GM23338 (cell line): Measurements from ENCODE around the gene CTNNBIP1. TPM values are rescaled to one million over a fixed set of nuclear protein-coding genes. Genes with fewer than 3 reads are reported as not detected.

Experiments
- ATAC-seq: fragments of 200-7000 bp; cut with Tn5 transposase; 3 replicates; pipeline ENCODE4 v1.9.1; 2020
- DNase-seq: peaks from one replicate; pipeline ENCODE4 v3.0.0-alpha.2; 2015; ENCODE audit warnings: low spot score
- H2AFZ ChIP-seq: fragments of 200-600 bp; sonication (generic); 2 replicates; pipeline ENCODE4 v1.8.0; 2016; ENCODE audit warnings: antibody characterized with exemption, mild to moderate bottlenecking, moderate library complexity
- H3F3A ChIP-seq: fragments of 200-600 bp; sonication (generic); replicated peaks from 2 replicates; pipeline ENCODE4 v1.8.0; 2017; ENCODE audit warnings: antibody characterized with exemption, mixed run types, low read depth
- H3K27ac ChIP-seq: fragments of 200-600 bp; sonication (generic); 2 replicates; pipeline ENCODE4 v1.6.1; 2016; ENCODE audit warnings: low read depth
- H3K27me3 ChIP-seq: fragments of 200-600 bp; sonication (generic); 2 replicates; pipeline ENCODE4 v1.8.0; 2016; ENCODE audit warnings: mild to moderate bottlenecking, mixed run types, moderate library complexity; ENCODE audit not compliant: insufficient read depth
- H3K36me3 ChIP-seq: fragments of 200-600 bp; sonication (generic); 2 replicates; pipeline ENCODE4 v1.8.0; 2016; ENCODE audit warnings: mild to moderate bottlenecking; ENCODE audit not compliant: insufficient read depth
- H3K4me1 ChIP-seq: fragments of 200-600 bp; sonication (generic); 2 replicates; pipeline ENCODE4 v1.8.0; 2016; ENCODE audit warnings: mild to moderate bottlenecking, moderate library complexity; ENCODE audit not compliant: insufficient read depth
- H3K4me2 ChIP-seq: fragments of 200-600 bp; sonication (generic); 2 replicates; pipeline ENCODE4 v1.7.1; 2017; ENCODE audit warnings: mixed run types
- H3K4me3 ChIP-seq: fragments of 200-600 bp; sonication (generic); 2 replicates; pipeline ENCODE4 v1.6.1; 2016; ENCODE audit warnings: mixed run types
- H3K79me2 ChIP-seq: fragments of 200-600 bp; sonication (generic); replicated peaks from 2 replicates; pipeline ENCODE4 v1.8.0; 2017; ENCODE audit warnings: mild to moderate bottlenecking; ENCODE audit not compliant: insufficient read depth
- H3K9me2 ChIP-seq: fragments of 200-600 bp; sonication (generic); 2 replicates; pipeline ENCODE4 v1.8.0; 2017; ENCODE audit not compliant: insufficient read depth
- H4K20me1 ChIP-seq: fragments of 200-600 bp; sonication (generic); replicated peaks from 2 replicates; pipeline ENCODE4 v1.8.0; 2017; ENCODE audit warnings: mild to moderate bottlenecking; ENCODE audit not compliant: insufficient read depth
- H3K27ac Mint-ChIP-seq: 2 replicates; pipeline ENCODE4 v1.8.0; 2020; ENCODE audit warnings: inconsistent platforms, mild to moderate bottlenecking, moderate library complexity, mixed read lengths
- H3K27me3 Mint-ChIP-seq: 3 replicates; pipeline ENCODE4 v1.8.0; 2022; ENCODE audit warnings: low read depth, mild to moderate bottlenecking, moderate library complexity, mixed read lengths, inconsistent platforms; ENCODE audit not compliant: insufficient read depth, poor library complexity
- H3K36me3 Mint-ChIP-seq: 3 replicates; pipeline ENCODE4 v1.8.0; 2021; ENCODE audit warnings: low read depth, mild to moderate bottlenecking, inconsistent platforms, moderate library complexity, mixed read lengths
- H3K4me1 Mint-ChIP-seq: 3 replicates; pipeline ENCODE4 v1.8.0; 2020; ENCODE audit warnings: mild to moderate bottlenecking, inconsistent platforms, mixed read lengths
- H3K4me3 Mint-ChIP-seq: 3 replicates; pipeline ENCODE4 v1.8.0; 2021; ENCODE audit warnings: moderate library complexity, mild to moderate bottlenecking, inconsistent platforms, mixed read lengths
- H3K9me3 Mint-ChIP-seq: 3 replicates; pipeline ENCODE4 v1.8.0; 2020; ENCODE audit warnings: moderate library complexity, mild to moderate bottlenecking, inconsistent platforms, mixed read lengths
- CREB1 ChIP-seq: fragments of 250-450 bp; sonication (Bioruptor Pico); IDR thresholded peaks from 2 replicates; pipeline ENCODE4 v1.5.0; 2020; ENCODE audit warnings: low read depth, mild to moderate bottlenecking, moderate library complexity
- EZH2 ChIP-seq: fragments of 200-600 bp; sonication (generic); IDR thresholded peaks from one replicate; pipeline ENCODE4 v1.8.0; 2017; ENCODE audit warnings: antibody characterized with exemption, mild to moderate bottlenecking, low read depth; ENCODE audit not compliant: unreplicated experiment
- EZH2phosphoT487 ChIP-seq: fragments of 200-600 bp; sonication (generic); IDR thresholded peaks from one replicate; pipeline ENCODE4 v1.8.1; 2018; ENCODE audit warnings: antibody characterized with exemption; ENCODE audit not compliant: unreplicated experiment
- JUNB ChIP-seq: IDR thresholded peaks from one replicate; pipeline ENCODE4 v1.6.1; 2016; ENCODE audit warnings: antibody characterized with exemption; ENCODE audit not compliant: unreplicated experiment
- NANOG ChIP-seq: IDR thresholded peaks from 2 replicates; pipeline ENCODE4 v1.6.1; 2016; ENCODE audit warnings: antibody characterized with exemption, borderline replicate concordance
- POLR2AphosphoS5 ChIP-seq: IDR thresholded peaks from 2 replicates; pipeline ENCODE4 v1.6.1; 2016; ENCODE audit warnings: antibody characterized with exemption, low read depth
- STAT1 ChIP-seq: IDR thresholded peaks from one replicate; pipeline ENCODE4 v1.6.1; 2016; ENCODE audit warnings: antibody characterized with exemption; ENCODE audit not compliant: unreplicated experiment
- ZNF114 ChIP-seq: fragments of 250-450 bp; sonication (Bioruptor Pico); IDR thresholded peaks from 2 replicates; pipeline ENCODE4 v1.5.0; 2020; ENCODE audit warnings: mild to moderate bottlenecking, moderate library complexity
- ZNF331 ChIP-seq: fragments of 250-450 bp; sonication (Bioruptor Pico); IDR thresholded peaks from 2 replicates; pipeline ENCODE4 v1.5.0; 2020; ENCODE audit warnings: low read depth, mild to moderate bottlenecking, moderate library complexity
- polyA plus RNA-seq: library from polyadenylated mRNA; unstranded; fragments of >200 nt; fragmentation: Nextera tagmentation; extraction: Ambion mirVana; gene quantifications from 2 replicates; pipeline ENCODE4 v1.2.1, GENCODE V29; 2016
- total RNA-seq: library from RNA; depleted of rRNA; stranded (reverse); fragments of >200 nt; shearing (Covaris generic); gene quantifications from 2 replicates; pipeline ENCODE4 v1.2.3, GENCODE V29; 2014
- TF ChIP-seq, protein P1 (sequence below), 2 experiments: fragments of 200-600 bp in 1 of 2; sonication (generic) in 1 of 2; conservative IDR thresholded peaks; 2 replicates each; pipeline versions ENCODE4 v1.5.1 to v1.6.1; 2016 to 2017; ENCODE audit warnings: antibody characterized with exemption in 2 of 2, low read depth in 2 of 2, mild to moderate bottlenecking in 2 of 2, moderate library complexity in 1 of 2
- TF ChIP-seq, protein P2 (sequence below): IDR thresholded peaks from 2 replicates; pipeline ENCODE4 v1.6.1; 2016; ENCODE audit warnings: antibody characterized with exemption
- TF ChIP-seq, protein P3 (sequence below): IDR thresholded peaks from one replicate; pipeline ENCODE4 v1.6.1; 2018; ENCODE audit warnings: antibody characterized with exemption; ENCODE audit not compliant: unreplicated experiment
- TF ChIP-seq, protein P4 (sequence below): fragments of 250-450 bp; sonication (Bioruptor Pico); IDR thresholded peaks from 2 replicates; pipeline ENCODE4 v1.5.0; 2020; ENCODE audit warnings: mild to moderate bottlenecking, moderate library complexity

The CTNNBIP1 gene
- total and polyA plus RNA-seq, 2 experiments from 2014 or later, result 30.3 to 55.1 TPM

DNA sequence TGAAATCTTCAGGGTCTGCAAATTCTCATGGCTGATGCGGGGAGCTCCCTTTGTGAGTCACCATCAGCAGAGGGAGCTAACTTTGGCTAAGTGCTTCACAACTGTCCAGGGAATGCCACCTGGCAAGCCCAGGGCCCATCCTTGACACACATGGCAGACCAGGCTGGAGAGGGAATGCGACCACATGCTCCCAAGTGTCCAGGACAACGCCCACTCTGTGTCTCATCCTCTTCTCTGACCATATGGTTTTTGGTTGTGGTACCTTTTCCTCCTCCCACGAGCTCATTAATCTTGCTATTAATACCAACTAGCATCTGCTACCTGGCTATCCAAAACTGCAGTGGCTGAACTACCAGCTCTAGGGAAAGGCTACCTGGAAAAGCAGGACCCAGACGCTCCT is 49.2 kb downstream of the CTNNBIP1 start:
- no peak overlapping the region for H3K4me3 ChIP-seq
- Mint-ChIP-seq H3K36me3 (peaks cover 12% of the 10 kb centered on the region), H3K4me1 (peaks cover 17% of the 10 kb centered on the region), H3K9me3 (no peaks in the 10 kb centered on the region; the same call in 2 of the 3 replicates), H3K27me3 (peaks cover 4% of the 10 kb centered on the region), H3K4me3 (no peak overlapping the region), H3K27ac (no peak overlapping the region; the same call in 1 of the 2 replicates)
- no peaks in the 10 kb centered on the region for H3K27me3 ChIP-seq
- ATAC-seq, result no peak
- DNase-seq, result no peak
- no peaks in the 10 kb centered on the region for H4K20me1 ChIP-seq
- TF ChIP-seq EZH2 (no peak), CREB1 (CRISPR knock-in tag) (no peak), POLR2AphosphoS5 (no peak), NANOG (no peak), ZNF114 (CRISPR knock-in tag) (no peak), ZNF331 (CRISPR knock-in tag) (no peak), JUNB (no peak), STAT1 (no peak), EZH2phosphoT487 (no peak)
- TF ChIP-seq, protein P1, sequence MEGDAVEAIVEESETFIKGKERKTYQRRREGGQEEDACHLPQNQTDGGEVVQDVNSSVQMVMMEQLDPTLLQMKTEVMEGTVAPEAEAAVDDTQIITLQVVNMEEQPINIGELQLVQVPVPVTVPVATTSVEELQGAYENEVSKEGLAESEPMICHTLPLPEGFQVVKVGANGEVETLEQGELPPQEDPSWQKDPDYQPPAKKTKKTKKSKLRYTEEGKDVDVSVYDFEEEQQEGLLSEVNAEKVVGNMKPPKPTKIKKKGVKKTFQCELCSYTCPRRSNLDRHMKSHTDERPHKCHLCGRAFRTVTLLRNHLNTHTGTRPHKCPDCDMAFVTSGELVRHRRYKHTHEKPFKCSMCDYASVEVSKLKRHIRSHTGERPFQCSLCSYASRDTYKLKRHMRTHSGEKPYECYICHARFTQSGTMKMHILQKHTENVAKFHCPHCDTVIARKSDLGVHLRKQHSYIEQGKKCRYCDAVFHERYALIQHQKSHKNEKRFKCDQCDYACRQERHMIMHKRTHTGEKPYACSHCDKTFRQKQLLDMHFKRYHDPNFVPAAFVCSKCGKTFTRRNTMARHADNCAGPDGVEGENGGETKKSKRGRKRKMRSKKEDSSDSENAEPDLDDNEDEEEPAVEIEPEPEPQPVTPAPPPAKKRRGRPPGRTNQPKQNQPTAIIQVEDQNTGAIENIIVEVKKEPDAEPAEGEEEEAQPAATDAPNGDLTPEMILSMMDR (conservative IDR thresholded peaks at IDR 0.05; ENCODE audit: low read depth in 2 of 2), result no peak
- TF ChIP-seq, protein P2, sequence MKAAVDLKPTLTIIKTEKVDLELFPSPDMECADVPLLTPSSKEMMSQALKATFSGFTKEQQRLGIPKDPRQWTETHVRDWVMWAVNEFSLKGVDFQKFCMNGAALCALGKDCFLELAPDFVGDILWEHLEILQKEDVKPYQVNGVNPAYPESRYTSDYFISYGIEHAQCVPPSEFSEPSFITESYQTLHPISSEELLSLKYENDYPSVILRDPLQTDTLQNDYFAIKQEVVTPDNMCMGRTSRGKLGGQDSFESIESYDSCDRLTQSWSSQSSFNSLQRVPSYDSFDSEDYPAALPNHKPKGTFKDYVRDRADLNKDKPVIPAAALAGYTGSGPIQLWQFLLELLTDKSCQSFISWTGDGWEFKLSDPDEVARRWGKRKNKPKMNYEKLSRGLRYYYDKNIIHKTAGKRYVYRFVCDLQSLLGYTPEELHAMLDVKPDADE, result no peak
- TF ChIP-seq, protein P3, sequence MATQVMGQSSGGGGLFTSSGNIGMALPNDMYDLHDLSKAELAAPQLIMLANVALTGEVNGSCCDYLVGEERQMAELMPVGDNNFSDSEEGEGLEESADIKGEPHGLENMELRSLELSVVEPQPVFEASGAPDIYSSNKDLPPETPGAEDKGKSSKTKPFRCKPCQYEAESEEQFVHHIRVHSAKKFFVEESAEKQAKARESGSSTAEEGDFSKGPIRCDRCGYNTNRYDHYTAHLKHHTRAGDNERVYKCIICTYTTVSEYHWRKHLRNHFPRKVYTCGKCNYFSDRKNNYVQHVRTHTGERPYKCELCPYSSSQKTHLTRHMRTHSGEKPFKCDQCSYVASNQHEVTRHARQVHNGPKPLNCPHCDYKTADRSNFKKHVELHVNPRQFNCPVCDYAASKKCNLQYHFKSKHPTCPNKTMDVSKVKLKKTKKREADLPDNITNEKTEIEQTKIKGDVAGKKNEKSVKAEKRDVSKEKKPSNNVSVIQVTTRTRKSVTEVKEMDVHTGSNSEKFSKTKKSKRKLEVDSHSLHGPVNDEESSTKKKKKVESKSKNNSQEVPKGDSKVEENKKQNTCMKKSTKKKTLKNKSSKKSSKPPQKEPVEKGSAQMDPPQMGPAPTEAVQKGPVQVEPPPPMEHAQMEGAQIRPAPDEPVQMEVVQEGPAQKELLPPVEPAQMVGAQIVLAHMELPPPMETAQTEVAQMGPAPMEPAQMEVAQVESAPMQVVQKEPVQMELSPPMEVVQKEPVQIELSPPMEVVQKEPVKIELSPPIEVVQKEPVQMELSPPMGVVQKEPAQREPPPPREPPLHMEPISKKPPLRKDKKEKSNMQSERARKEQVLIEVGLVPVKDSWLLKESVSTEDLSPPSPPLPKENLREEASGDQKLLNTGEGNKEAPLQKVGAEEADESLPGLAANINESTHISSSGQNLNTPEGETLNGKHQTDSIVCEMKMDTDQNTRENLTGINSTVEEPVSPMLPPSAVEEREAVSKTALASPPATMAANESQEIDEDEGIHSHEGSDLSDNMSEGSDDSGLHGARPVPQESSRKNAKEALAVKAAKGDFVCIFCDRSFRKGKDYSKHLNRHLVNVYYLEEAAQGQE, result no peak
- TF ChIP-seq, protein P4, sequence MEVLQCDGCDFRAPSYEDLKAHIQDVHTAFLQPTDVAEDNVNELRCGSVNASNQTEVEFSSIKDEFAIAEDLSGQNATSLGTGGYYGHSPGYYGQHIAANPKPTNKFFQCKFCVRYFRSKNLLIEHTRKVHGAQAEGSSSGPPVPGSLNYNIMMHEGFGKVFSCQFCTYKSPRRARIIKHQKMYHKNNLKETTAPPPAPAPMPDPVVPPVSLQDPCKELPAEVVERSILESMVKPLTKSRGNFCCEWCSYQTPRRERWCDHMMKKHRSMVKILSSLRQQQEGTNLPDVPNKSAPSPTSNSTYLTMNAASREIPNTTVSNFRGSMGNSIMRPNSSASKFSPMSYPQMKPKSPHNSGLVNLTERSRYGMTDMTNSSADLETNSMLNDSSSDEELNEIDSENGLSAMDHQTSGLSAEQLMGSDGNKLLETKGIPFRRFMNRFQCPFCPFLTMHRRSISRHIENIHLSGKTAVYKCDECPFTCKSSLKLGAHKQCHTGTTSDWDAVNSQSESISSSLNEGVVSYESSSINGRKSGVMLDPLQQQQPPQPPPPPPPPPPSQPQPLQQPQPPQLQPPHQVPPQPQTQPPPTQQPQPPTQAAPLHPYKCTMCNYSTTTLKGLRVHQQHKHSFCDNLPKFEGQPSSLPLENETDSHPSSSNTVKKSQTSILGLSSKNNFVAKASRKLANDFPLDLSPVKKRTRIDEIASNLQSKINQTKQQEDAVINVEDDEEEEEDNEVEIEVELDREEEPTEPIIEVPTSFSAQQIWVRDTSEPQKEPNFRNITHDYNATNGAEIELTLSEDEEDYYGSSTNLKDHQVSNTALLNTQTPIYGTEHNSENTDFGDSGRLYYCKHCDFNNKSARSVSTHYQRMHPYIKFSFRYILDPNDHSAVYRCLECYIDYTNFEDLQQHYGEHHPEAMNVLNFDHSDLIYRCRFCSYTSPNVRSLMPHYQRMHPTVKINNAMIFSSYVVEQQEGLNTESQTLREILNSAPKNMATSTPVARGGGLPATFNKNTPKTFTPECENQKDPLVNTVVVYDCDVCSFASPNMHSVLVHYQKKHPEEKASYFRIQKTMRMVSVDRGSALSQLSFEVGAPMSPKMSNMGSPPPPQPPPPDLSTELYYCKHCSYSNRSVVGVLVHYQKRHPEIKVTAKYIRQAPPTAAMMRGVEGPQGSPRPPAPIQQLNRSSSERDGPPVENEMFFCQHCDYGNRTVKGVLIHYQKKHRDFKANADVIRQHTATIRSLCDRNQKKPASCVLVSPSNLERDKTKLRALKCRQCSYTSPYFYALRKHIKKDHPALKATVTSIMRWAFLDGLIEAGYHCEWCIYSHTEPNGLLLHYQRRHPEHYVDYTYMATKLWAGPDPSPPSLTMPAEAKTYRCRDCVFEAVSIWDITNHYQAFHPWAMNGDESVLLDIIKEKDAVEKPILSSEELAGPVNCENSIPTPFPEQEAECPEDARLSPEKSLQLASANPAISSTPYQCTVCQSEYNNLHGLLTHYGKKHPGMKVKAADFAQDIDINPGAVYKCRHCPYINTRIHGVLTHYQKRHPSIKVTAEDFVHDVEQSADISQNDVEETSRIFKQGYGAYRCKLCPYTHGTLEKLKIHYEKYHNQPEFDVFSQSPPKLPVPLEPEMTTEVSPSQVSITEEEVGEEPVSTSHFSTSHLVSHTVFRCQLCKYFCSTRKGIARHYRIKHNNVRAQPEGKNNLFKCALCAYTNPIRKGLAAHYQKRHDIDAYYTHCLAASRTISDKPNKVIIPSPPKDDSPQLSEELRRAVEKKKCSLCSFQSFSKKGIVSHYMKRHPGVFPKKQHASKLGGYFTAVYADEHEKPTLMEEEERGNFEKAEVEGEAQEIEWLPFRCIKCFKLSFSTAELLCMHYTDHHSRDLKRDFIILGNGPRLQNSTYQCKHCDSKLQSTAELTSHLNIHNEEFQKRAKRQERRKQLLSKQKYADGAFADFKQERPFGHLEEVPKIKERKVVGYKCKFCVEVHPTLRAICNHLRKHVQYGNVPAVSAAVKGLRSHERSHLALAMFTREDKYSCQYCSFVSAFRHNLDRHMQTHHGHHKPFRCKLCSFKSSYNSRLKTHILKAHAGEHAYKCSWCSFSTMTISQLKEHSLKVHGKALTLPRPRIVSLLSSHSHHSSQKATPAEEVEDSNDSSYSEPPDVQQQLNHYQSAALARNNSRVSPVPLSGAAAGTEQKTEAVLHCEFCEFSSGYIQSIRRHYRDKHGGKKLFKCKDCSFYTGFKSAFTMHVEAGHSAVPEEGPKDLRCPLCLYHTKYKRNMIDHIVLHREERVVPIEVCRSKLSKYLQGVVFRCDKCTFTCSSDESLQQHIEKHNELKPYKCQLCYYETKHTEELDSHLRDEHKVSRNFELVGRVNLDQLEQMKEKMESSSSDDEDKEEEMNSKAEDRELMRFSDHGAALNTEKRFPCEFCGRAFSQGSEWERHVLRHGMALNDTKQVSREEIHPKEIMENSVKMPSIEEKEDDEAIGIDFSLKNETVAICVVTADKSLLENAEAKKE, result no peak
- no peak overlapping the region for H3K27ac ChIP-seq
- H3K36me3 ChIP-seq, result no peaks in the 10 kb centered on the region
- no peak overlapping the region for H3K4me2 ChIP-seq
- H3K9me2 ChIP-seq, result no peaks in the 10 kb centered on the region
- H2AFZ ChIP-seq, result no peak overlapping the region
- H3K79me2 ChIP-seq, result no peaks in the 10 kb centered on the region
- 0 out of 2 replicates have a peak, but pooled peaks cover 2% of the 10 kb centered on the region for H3F3A ChIP-seq
- peaks cover 7% of the 10 kb centered on the region; the same call in 1 of the 2 replicates for H3K4me1 ChIP-seq
